ENCODE results near the gene CLDN1. TPM values are rescaled to one million over a fixed set of nuclear protein-coding genes. Genes with fewer than 3 reads are reported as not detected.

The CLDN1 gene
- total RNA-seq, 1 experiment from 2014 or later: 38.9 TPM

GRCh38 chr3:190308154-190308553 lies 14.1 kb downstream of the CLDN1 start:
- peaks cover 54% of the 10 kb centered on the region for H3K4me1 ChIP-seq
- POLR2A ChIA-PET: no interaction called here
- H3K27ac Mint-ChIP-seq (ENCODE audit: unreplicated experiment): peak overlapping the region; percentile 78
- CTCF ChIA-PET: no interaction called here
- no peak overlapping the region for H3K4me3 ChIP-seq (ENCODE audit: low read depth, low read length)
- TF ChIP-seq CTCF (IDR thresholded peaks at IDR 0.05; ENCODE audit: insufficient read depth in 1 of 2, low read depth in 1 of 2, low read length in 1 of 2, severe bottlenecking in 1 of 2, unreplicated experiment in 1 of 2): no peak
- no peaks in the 10 kb centered on the region for H3K27me3 Mint-ChIP-seq (ENCODE audit: insufficient read depth, unreplicated experiment)
- H3K36me3 Mint-ChIP-seq (ENCODE audit: insufficient read depth, unreplicated experiment): peaks cover 15% of the 10 kb centered on the region
- no TSS peak for BruUV-seq (replicated peaks)
- intact Hi-C loops (cut with micrococcal nuclease; ENCODE audit: unreplicated experiment): loop anchor here (5.0 kb wide), 3 partner anchors 36 to 191 kb away; no protein-coding TSS in a partner anchor
- no peak for DNase-seq
- peaks cover 7% of the 10 kb centered on the region for H3K4me1 Mint-ChIP-seq (ENCODE audit: low read depth, unreplicated experiment)
- peaks cover 5% of the 10 kb centered on the region for H3K36me3 ChIP-seq (ENCODE audit: control insufficient read depth, insufficient read depth, low read length)
- H3K27me3 ChIP-seq (replicated peaks; ENCODE audit: control insufficient read depth, insufficient read depth, low read length): no peaks in the 10 kb centered on the region
- H3K4me3 Mint-ChIP-seq (ENCODE audit: unreplicated experiment): no peak overlapping the region
- H3K9me3 Mint-ChIP-seq (ENCODE audit: unreplicated experiment): peaks cover 6% of the 10 kb centered on the region
- H3K9me3 ChIP-seq: no peaks in the 10 kb centered on the region

- peak overlapping the region; percentile 79 for H3K27ac Mint-ChIP-seq (ENCODE audit: unreplicated experiment)
- TF ChIP-seq CTCF (IDR thresholded peaks at IDR 0.05; ENCODE audit: insufficient read depth in 1 of 2, low read depth in 1 of 2, low read length in 1 of 2, severe bottlenecking in 1 of 2, unreplicated experiment in 1 of 2): no peak
Observed at GRCh38 chr3:190307164-190307545, 15.1 kb downstream of the CLDN1 start.

GRCh38 chr3:190306513-190307163 lies 15.6 kb downstream of the CLDN1 start:
- DNase-seq: peak in 1 of 2 experiments; percentile 56
- Histone ChIP-seq H3K36me3 (ENCODE audit: control insufficient read depth, insufficient read depth, low read length) (peaks cover 5% of the 10 kb centered on the region), H3K4me3 (ENCODE audit: low read depth, low read length) (no peak overlapping the region), H3K4me1 (peaks cover 62% of the 10 kb centered on the region), H3K9me3 (no peaks in the 10 kb centered on the region), H3K27me3 (replicated peaks; ENCODE audit: control insufficient read depth, insufficient read depth, low read length) (no peaks in the 10 kb centered on the region)
- peaks cover 7% of the 10 kb centered on the region for H3K9me3 Mint-ChIP-seq (ENCODE audit: unreplicated experiment)
- H3K4me3 Mint-ChIP-seq (ENCODE audit: unreplicated experiment): peak overlapping the region; percentile 45
- ChIA-PET POLR2A (interaction anchor here (1.8 kb wide), 1 partner anchor 15 kb away, joined by 14 read pairs; the partner anchor contains the start of gene CLDN1), CTCF (interaction anchor here (0.8 to 1.8 kb wide), 2 partner anchors 15 to 186 kb away, joined by 3 to 27 read pairs; partner anchors contain the start of genes CLDN1 and P3H2)
- H3K36me3 Mint-ChIP-seq (ENCODE audit: insufficient read depth, unreplicated experiment): peaks cover 9% of the 10 kb centered on the region
- H3K27ac Mint-ChIP-seq (ENCODE audit: unreplicated experiment): peak overlapping the region; percentile 79
- BruUV-seq (replicated peaks): TSS peak; percentile 96
- intact Hi-C loops (cut with micrococcal nuclease; ENCODE audit: unreplicated experiment): loop anchor here (1.0 to 5.0 kb wide), 4 partner anchors 15 to 189 kb away; no protein-coding TSS in a partner anchor
- H3K27me3 Mint-ChIP-seq (ENCODE audit: insufficient read depth, unreplicated experiment): no peaks in the 10 kb centered on the region
- H3K4me1 Mint-ChIP-seq (ENCODE audit: low read depth, unreplicated experiment): peaks cover 13% of the 10 kb centered on the region
- TF ChIP-seq CTCF (IDR thresholded peaks at IDR 0.05; ENCODE audit: insufficient read depth in 1 of 2, low read depth in 1 of 2, low read length in 1 of 2, severe bottlenecking in 1 of 2, unreplicated experiment in 1 of 2): no peak

More at GRCh38 chr3:190307164-190307545, 15.1 kb downstream of the CLDN1 start:
- peak in 1 of 2 experiments; percentile 61 for DNase-seq
- POLR2A ChIA-PET: interaction anchor here (1.8 kb wide), 1 partner anchor 14 kb away, joined by 14 read pairs; the partner anchor contains the start of gene CLDN1
- peaks cover 10% of the 10 kb centered on the region for H3K36me3 Mint-ChIP-seq (ENCODE audit: insufficient read depth, unreplicated experiment)
- H3K4me1 Mint-ChIP-seq (ENCODE audit: low read depth, unreplicated experiment): peaks cover 8% of the 10 kb centered on the region
- intact Hi-C loops (cut with micrococcal nuclease; ENCODE audit: unreplicated experiment): loop anchor here (1.0 to 5.0 kb wide), 4 partner anchors 14 to 190 kb away; no protein-coding TSS in a partner anchor
- no peaks in the 10 kb centered on the region for H3K27me3 Mint-ChIP-seq (ENCODE audit: insufficient read depth, unreplicated experiment)
- Histone ChIP-seq H3K36me3 (ENCODE audit: control insufficient read depth, insufficient read depth, low read length) (peaks cover 5% of the 10 kb centered on the region), H3K27me3 (replicated peaks; ENCODE audit: control insufficient read depth, insufficient read depth, low read length) (no peaks in the 10 kb centered on the region), H3K4me3 (ENCODE audit: low read depth, low read length) (no peak overlapping the region), H3K4me1 (peaks cover 57% of the 10 kb centered on the region), H3K9me3 (no peaks in the 10 kb centered on the region)
- CTCF ChIA-PET: interaction anchor here (0.8 to 1.8 kb wide), 2 partner anchors 15 to 186 kb away, joined by 3 to 27 read pairs; partner anchors contain the start of genes CLDN1 and P3H2
- BruUV-seq (replicated peaks): no TSS peak
- H3K9me3 Mint-ChIP-seq (ENCODE audit: unreplicated experiment): peaks cover 2% of the 10 kb centered on the region
- H3K4me3 Mint-ChIP-seq (ENCODE audit: unreplicated experiment): peak overlapping the region; percentile 45
